MG63 (cell line): ENCODE data around the gene TINAGL1. TPM values are rescaled to one million over a fixed set of nuclear protein-coding genes. Genes with fewer than 3 reads are reported as not detected.

Experiments used
- DNase-seq: peaks from one replicate; pipeline ENCODE4 v3.0.0-alpha.2; 2020
- H3K27me3 ChIP-seq: fragments of 250-450 bp; sonication (Bioruptor Pico); 2 replicates; pipeline ENCODE4 v1.5.1; 2020; ENCODE audit warnings: mild to moderate bottlenecking, moderate library complexity
- H3K36me3 ChIP-seq: fragments of 250-450 bp; sonication (Bioruptor Pico); 2 replicates; pipeline ENCODE4 v1.5.1; 2020; ENCODE audit warnings: mild to moderate bottlenecking, moderate library complexity
- H3K4me3 ChIP-seq: fragments of 250-450 bp; sonication (Bioruptor Pico); 2 replicates; pipeline ENCODE4 v1.5.1; 2020; ENCODE audit warnings: mild to moderate bottlenecking, moderate library complexity
- H3K9me3 ChIP-seq: fragments of 250-450 bp; sonication (Bioruptor Pico); 2 replicates; pipeline ENCODE4 v1.5.1; 2020; ENCODE audit warnings: mild to moderate bottlenecking, moderate library complexity
- total RNA-seq: library from RNA; depleted of rRNA; stranded (reverse); fragments of >200 nt; shearing (Covaris generic); gene quantifications from 2 replicates; pipeline ENCODE4 v1.2.3, GENCODE V29; 2014; ENCODE audit warnings: low replicate concordance; rRNA removed

The TINAGL1 gene, protein sequence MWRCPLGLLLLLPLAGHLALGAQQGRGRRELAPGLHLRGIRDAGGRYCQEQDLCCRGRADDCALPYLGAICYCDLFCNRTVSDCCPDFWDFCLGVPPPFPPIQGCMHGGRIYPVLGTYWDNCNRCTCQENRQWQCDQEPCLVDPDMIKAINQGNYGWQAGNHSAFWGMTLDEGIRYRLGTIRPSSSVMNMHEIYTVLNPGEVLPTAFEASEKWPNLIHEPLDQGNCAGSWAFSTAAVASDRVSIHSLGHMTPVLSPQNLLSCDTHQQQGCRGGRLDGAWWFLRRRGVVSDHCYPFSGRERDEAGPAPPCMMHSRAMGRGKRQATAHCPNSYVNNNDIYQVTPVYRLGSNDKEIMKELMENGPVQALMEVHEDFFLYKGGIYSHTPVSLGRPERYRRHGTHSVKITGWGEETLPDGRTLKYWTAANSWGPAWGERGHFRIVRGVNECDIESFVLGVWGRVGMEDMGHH
- 1.1 TPM in 1 of 2 replicates, not detected in the other for total RNA-seq

DNA sequence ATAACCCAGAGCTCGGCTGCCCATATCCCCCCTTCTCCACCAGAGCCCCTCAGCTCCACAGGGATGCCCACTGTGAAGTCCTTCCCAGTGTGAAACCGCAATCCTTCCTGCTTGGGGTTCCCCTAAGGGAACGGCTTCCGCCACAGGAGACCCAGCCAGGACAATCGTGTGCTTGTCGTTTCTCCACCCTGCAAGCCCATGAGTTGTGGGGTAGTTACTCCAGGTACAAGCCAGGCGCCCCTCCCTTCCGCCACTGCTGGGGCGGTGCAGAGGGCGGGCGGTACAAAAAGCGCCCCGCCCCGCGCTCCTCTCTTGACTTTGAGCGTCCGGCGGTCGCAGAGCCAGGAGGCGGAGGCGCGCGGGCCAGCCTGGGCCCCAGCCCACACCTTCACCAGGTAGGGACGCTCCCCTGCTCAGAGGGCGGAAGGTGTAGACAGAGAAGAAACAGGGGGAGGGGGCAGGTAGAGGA, at the start of gene TINAGL1:
TSS of gene TINAGL1 (plus strand) at position 315 of the 469 bp plus-strand sequence. CDS start 634 bp downstream, outside the sequence.
- H3K36me3 ChIP-seq = no peaks in the 10 kb centered on the region
- no peak for DNase-seq
- no peaks in the 10 kb centered on the region for H3K27me3 ChIP-seq
- no peak within 1 kb of the TSS for H3K4me3 ChIP-seq
- H3K9me3 ChIP-seq = no peaks in the 10 kb centered on the region

DNA sequence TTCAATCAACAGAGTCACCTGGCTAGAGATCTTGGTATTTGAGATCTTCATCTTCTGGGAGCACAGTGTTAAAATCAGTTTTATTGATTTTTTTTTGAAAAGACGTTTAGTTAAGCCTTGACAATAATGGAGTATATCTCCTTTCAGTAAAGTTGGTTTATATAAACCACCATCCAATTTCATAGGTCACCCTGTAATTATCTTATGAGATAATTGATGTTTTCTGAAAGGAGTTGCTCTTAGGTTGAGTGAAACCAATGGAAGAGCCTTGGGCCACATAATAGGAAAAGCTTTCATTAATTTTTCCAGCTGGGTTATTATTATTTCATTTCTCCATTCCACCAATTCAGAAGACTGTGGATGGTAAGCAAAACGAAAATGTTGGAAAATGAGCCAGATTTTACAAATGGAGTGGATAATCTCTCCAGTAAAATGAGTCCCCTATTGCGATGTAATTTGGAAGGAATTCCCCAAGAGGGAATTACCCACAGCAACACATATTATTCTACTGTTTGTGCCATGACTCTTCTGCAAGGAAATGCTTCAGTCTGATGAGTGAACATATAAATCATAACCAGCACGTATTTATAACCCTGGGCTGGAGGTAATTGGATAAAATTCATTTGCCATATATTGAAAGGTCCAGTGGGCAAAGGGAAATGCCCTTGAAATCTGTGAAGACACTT, 46.2 kb upstream of the TINAGL1 start:
- H3K27me3 ChIP-seq = no peaks in the 10 kb centered on the region
- no peaks in the 10 kb centered on the region for H3K36me3 ChIP-seq
- no peak overlapping the region for H3K4me3 ChIP-seq
- DNase-seq = no peak
- no peaks in the 10 kb centered on the region; the same call in 1 of the 2 replicates for H3K9me3 ChIP-seq

DNA sequence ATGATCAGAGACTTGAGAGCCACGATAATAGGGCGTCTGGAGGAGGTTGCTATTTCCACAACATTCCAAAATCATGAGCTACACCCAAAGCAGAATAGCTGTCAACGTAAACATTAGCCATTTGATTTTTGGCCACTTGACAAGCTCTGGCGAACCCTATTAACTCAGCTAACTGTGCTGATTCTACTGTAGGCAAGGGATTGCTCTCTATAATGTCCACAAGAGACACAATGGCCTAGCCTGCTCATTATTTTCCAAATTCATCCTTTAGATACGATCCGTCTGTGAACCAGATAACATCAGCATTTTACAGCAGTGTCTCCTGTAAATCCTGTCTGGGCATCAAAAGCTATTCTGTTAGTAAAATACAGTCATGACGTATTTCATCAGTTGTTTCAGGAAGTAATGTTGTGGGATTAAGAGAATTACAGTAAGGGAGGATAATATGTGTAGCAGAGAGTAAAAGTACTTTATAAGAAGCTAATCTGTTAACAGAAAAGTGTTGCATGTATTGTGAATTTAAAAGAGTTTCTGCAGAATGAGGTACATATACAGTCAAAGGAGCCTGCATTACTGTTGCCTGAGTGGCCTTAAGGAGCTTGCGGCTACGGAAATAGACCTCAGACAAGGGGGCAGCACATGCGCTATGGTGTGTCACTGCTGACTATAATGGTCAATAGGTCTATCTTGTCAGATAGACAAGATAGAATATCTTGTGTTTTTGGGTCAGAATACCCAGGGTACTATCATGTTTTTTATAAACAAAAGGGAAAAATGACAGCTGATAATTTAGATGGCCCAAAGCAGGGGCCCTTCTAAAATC, 44.9 kb upstream of the TINAGL1 start:
- H3K27me3 ChIP-seq = no peaks in the 10 kb centered on the region
- no peaks in the 10 kb centered on the region; the same call in 1 of the 2 replicates for H3K9me3 ChIP-seq
- no peak overlapping the region for H3K4me3 ChIP-seq
- DNase-seq = peak; percentile 79
- no peaks in the 10 kb centered on the region for H3K36me3 ChIP-seq

DNA sequence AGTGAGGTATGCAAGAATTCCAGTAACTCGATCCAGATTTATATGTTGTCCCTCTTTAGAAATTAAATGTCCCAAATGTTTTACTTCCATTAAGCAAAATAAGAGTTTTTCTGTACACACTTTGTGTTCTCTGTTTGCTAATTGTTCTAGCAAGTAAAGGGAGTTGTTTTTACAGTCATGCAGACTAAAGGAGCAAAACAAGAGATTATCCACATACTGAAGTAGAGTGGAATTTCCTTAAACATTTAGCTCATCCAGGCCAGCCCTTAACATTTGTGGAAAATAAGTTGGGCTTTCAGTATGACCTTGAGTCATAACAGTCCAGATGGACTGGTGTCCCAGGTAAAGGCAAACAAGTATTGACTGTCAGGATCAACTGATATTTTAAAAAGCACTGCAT, 44.1 kb upstream of the TINAGL1 start:
- H3K9me3 ChIP-seq = no peaks in the 10 kb centered on the region; the same call in 1 of the 2 replicates
- DNase-seq = no peak
- no peaks in the 10 kb centered on the region for H3K36me3 ChIP-seq
- H3K27me3 ChIP-seq = no peaks in the 10 kb centered on the region
- H3K4me3 ChIP-seq = no peak overlapping the region

DNA sequence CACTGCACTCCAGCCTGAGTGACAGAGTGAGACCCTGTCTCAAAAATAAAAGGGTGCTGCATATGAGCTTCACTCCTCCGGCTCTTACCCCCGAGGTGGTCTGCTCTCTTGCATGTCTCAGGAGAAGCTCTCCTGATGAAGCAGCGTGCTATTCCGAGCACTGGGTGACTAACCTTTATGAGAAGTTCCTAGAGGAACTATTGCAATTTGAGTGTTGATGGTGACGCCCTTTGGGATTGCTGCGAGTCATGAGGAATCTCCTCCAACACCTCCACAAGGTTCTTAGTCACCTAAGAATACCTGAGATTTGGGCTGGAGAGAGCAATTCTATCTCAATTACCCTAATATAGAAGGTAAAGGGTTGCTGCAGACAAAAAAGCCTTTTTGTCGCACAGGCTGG, 40.8 kb upstream of the TINAGL1 start:
- H3K9me3 ChIP-seq = no peaks in the 10 kb centered on the region
- no peak overlapping the region for H3K4me3 ChIP-seq
- no peaks in the 10 kb centered on the region for H3K27me3 ChIP-seq
- no peaks in the 10 kb centered on the region for H3K36me3 ChIP-seq
- no peak for DNase-seq

DNA sequence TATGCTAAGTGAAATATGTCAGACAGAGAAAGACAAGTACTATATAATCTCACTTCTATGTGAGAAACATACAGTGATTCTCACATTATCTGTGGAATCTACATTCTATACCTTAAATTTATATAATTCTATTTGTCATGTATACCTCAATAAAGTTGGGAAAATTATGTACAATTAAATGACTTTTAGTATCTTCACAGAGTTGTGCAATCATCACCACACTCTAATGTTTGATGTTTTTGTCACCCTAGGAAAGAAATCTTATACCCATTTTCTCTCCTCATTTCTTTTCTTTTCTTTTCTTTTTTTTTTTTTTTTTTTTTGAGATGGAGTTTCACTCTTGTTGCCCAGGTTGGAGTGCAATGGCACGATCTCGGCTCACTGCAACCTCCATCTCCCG, 37.0 kb upstream of the TINAGL1 start:
- DNase-seq = no peak
- Histone ChIP-seq H3K27me3 (no peaks in the 10 kb centered on the region), H3K4me3 (no peak overlapping the region), H3K36me3 (no peaks in the 10 kb centered on the region), H3K9me3 (peaks cover 15% of the 10 kb centered on the region)

DNA sequence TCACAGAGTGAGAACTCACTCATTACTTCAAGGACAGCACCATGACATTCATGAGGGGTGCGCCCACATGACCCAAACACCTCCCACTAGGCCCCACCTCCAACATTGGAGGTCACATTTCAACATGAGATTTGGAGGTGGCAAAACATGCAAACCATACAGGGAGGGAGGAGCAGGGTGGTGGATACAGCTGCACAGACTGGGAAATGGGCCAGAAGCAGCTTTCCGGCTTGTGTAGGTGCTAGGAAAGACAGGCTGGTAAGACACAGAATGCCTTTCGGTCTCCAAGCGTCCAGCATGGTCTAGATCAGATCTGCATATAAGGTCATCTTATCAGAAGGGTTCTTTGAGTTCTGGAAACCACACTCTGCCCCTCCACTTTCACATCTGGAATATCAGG, 35.1 kb upstream of the TINAGL1 start:
- H3K4me3 ChIP-seq = no peak overlapping the region
- no peaks in the 10 kb centered on the region for H3K27me3 ChIP-seq
- no peak for DNase-seq
- no peaks in the 10 kb centered on the region for H3K36me3 ChIP-seq
- peaks cover 15% of the 10 kb centered on the region for H3K9me3 ChIP-seq

DNA sequence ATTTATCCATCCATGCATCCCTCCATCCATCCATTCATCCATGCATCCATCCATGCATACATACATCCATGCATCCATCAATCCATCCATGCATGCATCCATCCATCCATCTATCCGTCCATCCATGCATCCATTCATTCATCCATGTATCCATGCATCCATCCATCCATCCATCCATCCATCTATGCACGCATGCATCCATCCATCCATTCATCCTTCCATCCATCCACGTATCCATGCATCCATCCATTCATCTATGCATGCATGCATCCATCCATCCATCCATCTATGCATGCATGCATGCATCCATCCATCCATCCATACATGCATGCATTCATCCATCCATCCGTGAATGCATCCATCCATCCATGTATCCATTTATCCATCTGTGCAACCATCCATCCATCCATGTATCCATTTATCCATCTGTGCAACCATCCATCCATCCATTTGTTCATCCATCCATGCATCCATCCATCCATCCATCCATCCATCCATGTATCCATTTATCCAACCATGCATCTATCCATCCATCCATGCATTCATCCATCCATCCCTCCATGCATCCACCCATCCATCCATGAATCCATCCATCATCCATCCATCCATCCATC, 30.3 kb upstream of the TINAGL1 start:
- H3K9me3 ChIP-seq = peaks cover 15% of the 10 kb centered on the region
- no peaks in the 10 kb centered on the region for H3K27me3 ChIP-seq
- H3K36me3 ChIP-seq = no peaks in the 10 kb centered on the region
- no peak for DNase-seq
- no peak overlapping the region for H3K4me3 ChIP-seq

DNA sequence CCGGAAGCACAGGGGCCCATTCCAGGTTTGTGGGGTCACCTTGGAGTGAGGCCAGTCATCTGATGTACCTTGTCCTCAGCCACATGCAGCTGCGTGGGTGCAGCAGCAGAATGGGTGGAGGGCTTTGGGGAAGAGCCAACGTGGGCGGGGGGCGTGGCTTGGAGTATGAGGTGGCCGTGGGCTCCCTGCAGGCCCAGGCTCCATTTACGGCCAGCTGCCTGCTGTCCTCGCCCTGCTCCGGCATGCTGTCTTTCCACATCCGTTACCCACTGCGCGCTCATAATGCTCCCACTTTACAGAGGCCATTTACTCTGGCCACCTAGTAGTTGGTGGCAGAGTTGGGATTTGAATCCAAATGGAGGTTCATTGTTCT, 27.8 kb upstream of the TINAGL1 start:
- Histone ChIP-seq H3K36me3 (no peaks in the 10 kb centered on the region), H3K27me3 (no peaks in the 10 kb centered on the region), H3K9me3 (0 out of 2 replicates have a peak, but pooled peaks cover 2% of the 10 kb centered on the region), H3K4me3 (no peak overlapping the region)
- DNase-seq = peak; percentile 34

DNA sequence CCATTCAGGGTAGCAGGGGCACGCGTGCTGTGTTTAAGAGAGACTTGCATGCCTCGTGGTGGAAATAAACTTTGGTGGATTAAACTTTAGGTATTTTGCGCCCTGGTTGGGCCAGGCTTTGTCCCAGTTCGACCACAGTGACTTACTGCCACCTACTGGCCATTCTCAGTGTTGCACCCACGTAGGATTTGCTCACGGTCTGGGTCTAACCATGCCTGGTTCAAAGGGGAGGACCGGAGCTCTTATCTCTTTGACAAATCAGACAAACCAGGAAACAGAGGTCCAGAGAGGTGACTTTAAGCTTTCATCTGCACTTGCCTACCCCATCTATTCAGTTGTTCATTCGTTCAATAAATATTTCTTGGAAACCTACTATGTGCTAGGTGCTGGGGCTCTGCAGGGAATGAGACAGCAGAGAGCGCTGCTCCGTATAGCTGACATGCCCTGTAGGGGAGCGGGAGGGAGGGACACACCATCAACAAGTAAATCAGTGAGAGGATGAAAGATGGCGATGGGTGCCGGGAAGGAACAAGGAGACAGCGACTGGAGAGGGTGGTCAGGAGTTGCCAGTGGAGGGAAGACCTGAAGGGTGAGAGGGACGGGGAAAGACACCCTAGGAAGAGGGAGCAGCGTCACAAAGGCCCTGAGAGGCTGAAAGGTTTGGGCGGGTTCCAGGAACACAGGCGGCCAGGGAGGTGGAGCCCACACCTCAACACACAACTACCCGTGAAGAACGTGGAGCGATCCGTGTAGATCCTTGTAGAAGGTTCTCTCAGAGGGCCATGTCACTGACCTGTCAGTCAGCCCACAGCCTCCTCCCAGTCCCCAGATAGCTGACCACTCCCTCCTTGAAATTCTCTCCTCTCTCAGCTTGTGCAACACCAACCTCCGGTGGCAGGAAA, 27.2 kb upstream of the TINAGL1 start:
- Histone ChIP-seq H3K4me3 (no peak overlapping the region; the same call in 1 of the 2 replicates), H3K36me3 (no peaks in the 10 kb centered on the region), H3K9me3 (0 out of 2 replicates have a peak, but pooled peaks cover 2% of the 10 kb centered on the region), H3K27me3 (no peaks in the 10 kb centered on the region)
- peak; percentile 63 for DNase-seq

DNA sequence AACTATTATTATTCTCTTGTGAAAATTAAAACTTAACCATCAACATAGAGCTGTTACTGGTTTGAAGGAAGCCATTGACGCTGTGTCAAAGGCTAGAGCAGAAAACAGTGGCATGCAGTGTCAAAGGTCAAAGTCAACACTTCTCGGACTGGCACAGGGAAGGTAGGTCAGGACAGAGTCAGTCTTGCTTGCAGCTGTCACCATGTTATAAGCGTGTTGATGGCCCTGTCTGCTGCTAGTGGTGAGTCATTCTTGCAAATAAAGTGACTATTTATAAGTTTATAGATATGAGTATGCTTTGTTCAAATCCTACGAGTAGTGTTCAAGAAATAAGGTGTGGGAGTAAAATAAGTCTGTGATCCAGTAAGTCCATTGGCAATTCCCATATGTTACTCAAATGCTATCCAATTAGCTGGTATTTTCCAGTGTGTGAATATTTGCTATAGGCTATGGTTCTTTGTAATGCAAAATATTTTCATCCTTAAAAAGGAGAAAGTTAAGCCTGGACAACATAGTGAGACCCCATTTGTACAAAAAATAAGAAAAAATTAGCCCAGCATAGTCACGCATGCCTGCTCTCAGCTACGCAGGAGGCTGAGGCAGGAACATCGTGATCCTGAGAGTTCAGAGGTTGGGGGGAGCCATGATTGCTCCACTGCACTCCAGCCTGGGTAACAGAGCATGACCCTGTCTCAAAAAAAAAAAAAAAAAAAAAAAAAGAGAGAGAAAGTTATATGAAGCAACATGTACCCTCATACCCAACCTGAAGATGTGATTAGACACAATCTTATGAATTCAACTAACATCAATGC, 26.3 kb upstream of the TINAGL1 start:
- DNase-seq = no peak
- Histone ChIP-seq H3K9me3 (0 out of 2 replicates have a peak, but pooled peaks cover 2% of the 10 kb centered on the region), H3K36me3 (no peaks in the 10 kb centered on the region), H3K27me3 (no peaks in the 10 kb centered on the region), H3K4me3 (no peak overlapping the region)

DNA sequence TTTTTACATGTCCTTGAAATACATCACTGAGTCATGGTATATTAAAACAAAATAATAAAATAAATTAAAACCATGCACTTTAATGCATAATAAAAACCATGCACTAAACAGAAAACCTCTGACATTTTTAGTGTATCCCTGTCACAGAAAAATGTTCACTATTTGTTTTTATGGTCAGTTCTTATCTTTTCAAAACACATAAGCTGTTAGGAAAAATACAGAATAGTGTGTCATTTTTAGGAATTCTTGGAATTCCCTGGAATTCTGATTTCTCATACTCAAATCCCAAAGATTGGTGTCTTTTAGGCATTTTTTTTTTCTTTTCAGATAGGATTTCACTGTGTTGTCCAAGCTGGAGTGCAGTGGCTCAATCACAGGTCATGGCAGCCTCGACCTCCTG, 25.1 kb upstream of the TINAGL1 start:
- DNase-seq = no peak
- Histone ChIP-seq H3K27me3 (no peaks in the 10 kb centered on the region), H3K36me3 (no peaks in the 10 kb centered on the region), H3K4me3 (no peak overlapping the region), H3K9me3 (0 out of 2 replicates have a peak, but pooled peaks cover 2% of the 10 kb centered on the region)

DNA sequence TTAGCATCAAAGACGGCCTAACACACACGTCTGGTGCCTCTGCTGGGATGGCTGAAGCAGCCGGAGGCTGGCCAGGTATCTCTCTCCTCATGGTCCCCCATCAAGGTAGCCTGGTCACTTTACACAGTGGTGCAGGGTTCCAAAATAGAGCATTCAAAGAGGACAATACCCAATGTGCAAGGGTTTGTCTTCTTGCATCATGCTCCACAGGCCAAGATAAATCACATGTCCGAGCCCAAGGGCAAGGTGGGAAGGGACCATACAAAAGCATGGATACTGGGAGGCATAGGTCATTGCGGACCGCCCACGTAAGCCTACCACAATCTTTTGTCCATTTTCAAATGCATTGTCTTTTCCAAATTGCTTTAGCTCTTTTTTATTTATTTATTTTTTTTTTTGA, 23.8 kb upstream of the TINAGL1 start:
- DNase-seq = no peak
- H3K27me3 ChIP-seq = no peaks in the 10 kb centered on the region
- H3K4me3 ChIP-seq = no peak overlapping the region
- no peaks in the 10 kb centered on the region for H3K36me3 ChIP-seq
- 0 out of 2 replicates have a peak, but pooled peaks cover 2% of the 10 kb centered on the region for H3K9me3 ChIP-seq

DNA sequence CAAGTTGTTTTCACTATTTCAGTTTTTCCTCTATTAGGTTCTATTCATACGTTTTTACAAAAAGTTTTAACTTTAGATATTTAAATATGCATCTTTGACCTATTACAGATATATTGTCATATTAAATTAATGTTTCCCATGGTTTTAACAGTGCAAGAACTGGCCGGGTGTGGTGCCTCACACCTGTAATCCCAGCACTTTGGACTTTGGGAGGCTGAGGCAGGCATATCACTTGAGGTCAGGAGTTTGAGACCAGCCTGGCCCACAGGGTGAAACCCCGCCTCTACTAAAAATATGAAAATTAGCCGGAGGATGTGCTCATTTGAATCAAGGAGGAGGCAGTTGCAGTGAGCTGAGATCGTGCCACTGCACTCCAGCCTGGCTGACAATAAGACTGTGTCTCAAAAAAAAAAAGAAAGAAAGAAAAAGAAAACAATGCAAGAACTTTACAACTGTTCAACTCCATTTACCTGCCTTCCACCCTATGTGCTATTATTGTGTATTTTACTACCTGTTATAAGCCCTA, 19.8 kb upstream of the TINAGL1 start:
- H3K9me3 ChIP-seq = 0 out of 2 replicates have a peak, but pooled peaks cover 2% of the 10 kb centered on the region
- no peaks in the 10 kb centered on the region for H3K36me3 ChIP-seq
- no peak for DNase-seq
- H3K27me3 ChIP-seq = no peaks in the 10 kb centered on the region
- H3K4me3 ChIP-seq = no peak overlapping the region
